Caco-2 (cell line): ENCODE measurements around the gene NLGN1. TPM values are rescaled to one million over a fixed set of nuclear protein-coding genes. Genes with fewer than 3 reads are reported as not detected.

Source experiments
- BruUV-seq: library from RNA; stranded (reverse); fragments of 400-500 nt; replicated peaks from 2 replicates; lab custom pipeline; 2021; lab: Mats Ljungman, UMichigan
- CTCF ChIA-PET: fragments of 300-600 bp; sonication (Branson Sonifier 250); formaldehyde crosslinking; loops from one replicate; lab custom pipeline; 2022; ENCODE audit warnings: antibody characterized with exemption; lab: Charles Lee
- POLR2A ChIA-PET: fragments of 300-600 bp; sonication (Branson Sonifier 250); formaldehyde crosslinking; loops from one replicate; lab custom pipeline; 2022; ENCODE audit warnings: antibody characterized with exemption; lab: Charles Lee
- DNase-seq, 2 experiments: peaks; one replicate each; pipeline versions ENCODE4 v3.0.0 to v3.0.0-alpha.2; 2020 to 2022
- H3K27me3 ChIP-seq: replicated peaks from 2 replicates; pipeline ENCODE4 v1.6.0; 2011; ENCODE audit warnings: low read length; ENCODE audit not compliant: control insufficient read depth, insufficient read depth
- H3K36me3 ChIP-seq: 2 replicates; pipeline ENCODE4 v1.5.1; 2011; ENCODE audit warnings: low read length; ENCODE audit not compliant: control insufficient read depth, insufficient read depth
- H3K4me1 ChIP-seq: fragments of 250-450 bp; sonication (Bioruptor Pico); 2 replicates; pipeline ENCODE4 v1.5.1; 2020; ENCODE audit warnings: mild to moderate bottlenecking
- H3K4me3 ChIP-seq: 2 replicates; pipeline ENCODE4 v1.5.1; 2011; ENCODE audit warnings: low read depth, mild to moderate bottlenecking, control low read depth, low read length
- H3K9me3 ChIP-seq: fragments of 250-450 bp; sonication (Bioruptor Pico); 2 replicates; pipeline ENCODE4 v1.5.1; 2020; ENCODE audit warnings: mild to moderate bottlenecking, moderate library complexity
- H3K27ac Mint-ChIP-seq: one replicate; pipeline ENCODE4 v1.8.0; 2022; ENCODE audit warnings: mixed read lengths; ENCODE audit not compliant: unreplicated experiment
- H3K27me3 Mint-ChIP-seq: one replicate; pipeline ENCODE4 v1.8.0; 2022; ENCODE audit warnings: mixed read lengths; ENCODE audit not compliant: insufficient read depth, unreplicated experiment
- H3K36me3 Mint-ChIP-seq: one replicate; pipeline ENCODE4 v1.8.0; 2022; ENCODE audit warnings: mild to moderate bottlenecking, mixed read lengths; ENCODE audit not compliant: insufficient read depth, unreplicated experiment
- H3K4me1 Mint-ChIP-seq: one replicate; pipeline ENCODE4 v1.8.0; 2022; ENCODE audit warnings: low read depth, mixed read lengths; ENCODE audit not compliant: unreplicated experiment
- H3K4me3 Mint-ChIP-seq: one replicate; pipeline ENCODE4 v1.8.0; 2022; ENCODE audit warnings: mild to moderate bottlenecking, moderate library complexity, mixed read lengths; ENCODE audit not compliant: unreplicated experiment
- H3K9me3 Mint-ChIP-seq: one replicate; pipeline ENCODE4 v1.8.0; 2022; ENCODE audit warnings: mixed read lengths; ENCODE audit not compliant: unreplicated experiment
- CTCF ChIP-seq, 2 experiments: fragments of 200-600 bp in 1 of 2; IDR thresholded peaks; 1 replicate in 1 of 2; 2 replicates in 1 of 2; pipeline versions ENCODE4 v1.5.1 to v1.8.0; 2011 to 2022; ENCODE audit warnings: antibody characterized with exemption in 1 of 2, control low read depth in 1 of 2, inconsistent platforms in 1 of 2, low read depth in 1 of 2, low read length in 1 of 2, mild to moderate bottlenecking in 1 of 2, moderate library complexity in 1 of 2; ENCODE audit not compliant: insufficient read depth in 1 of 2, severe bottlenecking in 1 of 2, unreplicated experiment in 1 of 2
- intact Hi-C: fragments of 100-400 bp; cut with micrococcal nuclease; formaldehyde crosslinking; loops from one replicate; pipeline ENCODE4 v1.10.0; 2022; ENCODE audit not compliant: unreplicated experiment
- total RNA-seq: library from RNA; stranded (reverse); gene quantifications from 2 replicates; pipeline ENCODE4 v1.2.3, GENCODE V29; 2022

NLGN1 gene
- total RNA-seq, 1 experiment from 2014 or later: not detected

- Histone ChIP-seq H3K4me1 (no peaks in the 10 kb centered on the region), H3K9me3 (no peaks in the 10 kb centered on the region), H3K27me3 (no peaks in the 10 kb centered on the region), H3K4me3 (no peak overlapping the region), H3K36me3 (no peaks in the 10 kb centered on the region)
- Mint-ChIP-seq H3K27ac (no peak overlapping the region), H3K27me3 (peaks cover 8% of the 10 kb centered on the region), H3K4me3 (no peak overlapping the region), H3K36me3 (no peaks in the 10 kb centered on the region), H3K4me1 (no peaks in the 10 kb centered on the region), H3K9me3 (no peaks in the 10 kb centered on the region)
- no peak for TF ChIP-seq CTCF (IDR thresholded peaks at IDR 0.05; ENCODE audit: insufficient read depth in 1 of 2, low read depth in 1 of 2, low read length in 1 of 2, severe bottlenecking in 1 of 2, unreplicated experiment in 1 of 2)
- no peak for DNase-seq
- no TSS peak for BruUV-seq
- ChIA-PET CTCF (no interaction called here), POLR2A (no interaction called here)
- intact Hi-C loops: no loop called here
These were observed 495.5 kb downstream of the NLGN1 start for GRCh38 chr3:173893066-173893465.

- CTCF ChIA-PET: no interaction called here
- intact Hi-C loops: no loop called here
These were observed 496.3 kb downstream of the NLGN1 start for GRCh38 chr3:173893835-173894234.

GRCh38 chr3:173897631-173898030, 500.1 kb downstream of the NLGN1 start:
- no peaks in the 10 kb centered on the region for H3K36me3 ChIP-seq
- Mint-ChIP-seq H3K27me3 (peaks cover 8% of the 10 kb centered on the region), H3K4me3 (no peak overlapping the region), H3K4me1 (no peaks in the 10 kb centered on the region), H3K9me3 (no peaks in the 10 kb centered on the region), H3K36me3 (no peaks in the 10 kb centered on the region), H3K27ac (no peak overlapping the region)
- DNase-seq: no peak
- H3K4me3 ChIP-seq: no peak overlapping the region
- intact Hi-C loops: no loop called here
- ChIA-PET CTCF (no interaction called here), POLR2A (no interaction called here)
- no peaks in the 10 kb centered on the region for H3K27me3 ChIP-seq
- no peaks in the 10 kb centered on the region for H3K9me3 ChIP-seq
- BruUV-seq: no TSS peak
- no peaks in the 10 kb centered on the region for H3K4me1 ChIP-seq
- no peak for TF ChIP-seq CTCF (IDR thresholded peaks at IDR 0.05; ENCODE audit: insufficient read depth in 1 of 2, low read depth in 1 of 2, low read length in 1 of 2, severe bottlenecking in 1 of 2, unreplicated experiment in 1 of 2)

More at GRCh38 chr3:173893835-173894234, 496.3 kb downstream of the NLGN1 start:
- no peak for DNase-seq
- Mint-ChIP-seq H3K36me3 (no peaks in the 10 kb centered on the region), H3K4me3 (no peak overlapping the region), H3K27ac (no peak overlapping the region), H3K27me3 (peaks cover 8% of the 10 kb centered on the region), H3K4me1 (no peaks in the 10 kb centered on the region), H3K9me3 (no peaks in the 10 kb centered on the region)
- no peak for TF ChIP-seq CTCF (IDR thresholded peaks at IDR 0.05; ENCODE audit: insufficient read depth in 1 of 2, low read depth in 1 of 2, low read length in 1 of 2, severe bottlenecking in 1 of 2, unreplicated experiment in 1 of 2)
- no TSS peak for BruUV-seq
- no peaks in the 10 kb centered on the region for H3K9me3 ChIP-seq
- H3K36me3 ChIP-seq: no peaks in the 10 kb centered on the region
- no peaks in the 10 kb centered on the region for H3K4me1 ChIP-seq
- POLR2A ChIA-PET: no interaction called here
- H3K27me3 ChIP-seq: no peaks in the 10 kb centered on the region
- no peak overlapping the region for H3K4me3 ChIP-seq
